ENCODE measurements around the gene ACTG1.

GRCh38 chr17:81537856-81538555, 25.4 kb upstream of the ACTG1 start:
- no peak for TF ChIP-seq CTCF (IDR thresholded peaks at IDR 0.05)
- TF ChIP-seq POLR2AphosphoS5 (IDR thresholded peaks at IDR 0.05): no peak

Data from esophagus muscularis mucosa (tissue), 3 donors.